ENCODE results near the gene RARRES2.
"Not testable (repeated sequence)": the region's sequence is repeated elsewhere in the genome, so short reads cannot be mapped to it uniquely, and the experiment has no call there.

The RARRES2 gene

DNA sequence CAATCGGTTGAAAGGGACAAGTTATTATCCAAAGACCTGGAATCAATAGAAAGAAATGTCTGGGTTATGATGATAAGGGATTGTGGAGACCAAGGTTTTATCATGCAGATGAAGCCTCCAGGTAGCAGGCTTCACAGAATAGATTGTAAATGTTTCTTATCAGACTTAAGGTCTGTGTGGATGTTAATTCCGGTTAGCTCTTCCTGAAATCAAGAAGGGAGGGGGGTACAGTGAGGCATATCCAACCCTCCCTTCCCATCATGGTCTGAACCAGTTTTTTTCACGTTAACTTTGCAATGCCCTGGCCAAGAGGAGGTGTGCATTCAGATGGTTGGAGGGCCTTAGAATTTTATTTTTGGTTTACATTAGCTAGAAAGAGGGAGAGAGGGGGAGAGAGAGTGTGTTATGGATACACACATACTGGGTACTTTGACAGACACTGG lies 28.0 kb downstream of the RARRES2 start:
- DNase-seq, result no peak

GRCh38 chr7:150312649-150313366 lies 28.6 kb downstream of the RARRES2 start:
- DNase-seq, result not testable (repeated sequence)

DNA sequence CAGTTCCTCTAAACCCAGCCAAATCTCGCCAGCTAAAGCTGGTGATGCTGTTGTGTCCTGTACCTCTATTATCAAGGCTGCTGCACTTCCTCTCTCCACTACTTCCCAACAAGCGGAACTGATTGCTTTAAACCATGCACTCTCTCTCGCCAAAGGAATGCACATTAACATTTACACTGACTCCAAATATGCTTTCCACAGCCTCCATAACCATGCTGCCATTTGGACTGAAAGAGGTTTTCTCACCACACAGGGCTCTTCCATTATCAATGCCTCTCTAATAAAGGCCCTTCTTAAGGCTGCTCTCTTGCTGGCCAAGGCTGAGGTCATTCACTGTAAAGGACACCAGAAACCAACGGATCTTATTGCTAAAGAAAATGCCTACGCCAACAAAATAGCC lies 29.7 kb downstream of the RARRES2 start:
- no peak for DNase-seq

DNA sequence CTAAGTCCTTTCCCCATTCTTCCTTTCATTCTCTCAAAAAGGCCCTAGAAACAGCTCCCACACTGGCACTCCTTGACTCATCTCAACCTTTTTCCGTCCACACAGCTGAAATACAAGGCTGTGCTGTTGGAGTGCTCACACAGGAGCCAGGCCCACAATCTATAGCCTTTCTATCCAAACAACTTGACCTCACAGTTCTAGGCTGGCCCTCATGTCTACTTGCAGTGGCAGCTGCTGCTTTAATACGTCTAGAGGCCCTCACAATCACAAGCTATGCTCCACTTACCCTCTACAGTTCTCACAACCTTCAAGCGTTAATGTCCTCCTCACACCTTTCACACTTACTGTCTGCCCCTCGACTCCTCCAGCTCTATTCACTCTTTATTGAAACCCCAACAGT lies 30.3 kb downstream of the RARRES2 start:
- DNase-seq, result no peak

DNA sequence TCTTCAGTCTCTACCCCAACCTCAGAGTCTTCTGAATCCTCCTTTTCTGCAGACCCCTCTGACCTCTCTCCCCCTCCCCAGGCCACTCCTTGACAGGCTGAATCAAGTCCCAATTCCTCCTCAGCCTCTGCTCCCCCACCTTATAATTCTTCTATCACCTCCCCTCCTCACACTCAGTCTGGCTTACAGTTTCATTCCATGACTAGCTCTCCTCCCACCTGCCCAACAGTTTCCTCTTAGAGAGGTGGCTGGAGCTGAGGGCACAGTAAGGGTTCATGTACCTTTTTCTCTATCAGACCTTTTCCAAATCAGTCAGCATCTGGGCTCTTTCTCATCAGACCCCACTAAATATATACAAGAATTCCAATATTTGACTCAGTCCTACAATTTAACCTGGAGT lies 32.9 kb downstream of the RARRES2 start:
- DNase-seq, result no peak

DNA sequence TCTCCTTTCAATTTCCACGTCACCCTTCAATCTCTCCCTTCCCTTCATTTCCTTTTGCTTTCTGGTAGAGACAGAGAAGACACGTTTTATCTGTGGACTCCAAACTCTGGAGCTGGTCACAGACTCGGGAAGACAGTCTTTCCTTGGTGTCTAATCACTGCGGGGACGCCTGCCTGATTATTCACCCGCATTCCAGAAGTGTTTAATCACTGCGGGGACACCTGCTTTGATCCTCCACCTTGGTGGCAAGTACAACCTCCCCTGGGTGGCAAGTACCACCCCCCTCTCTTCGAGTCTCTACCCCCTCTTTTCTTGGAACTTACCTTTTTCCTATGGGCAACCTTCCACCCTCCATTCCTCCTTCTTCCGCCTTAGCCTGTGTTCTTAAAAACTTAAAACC lies 33.5 kb downstream of the RARRES2 start:
- DNase-seq, result no peak

DNA sequence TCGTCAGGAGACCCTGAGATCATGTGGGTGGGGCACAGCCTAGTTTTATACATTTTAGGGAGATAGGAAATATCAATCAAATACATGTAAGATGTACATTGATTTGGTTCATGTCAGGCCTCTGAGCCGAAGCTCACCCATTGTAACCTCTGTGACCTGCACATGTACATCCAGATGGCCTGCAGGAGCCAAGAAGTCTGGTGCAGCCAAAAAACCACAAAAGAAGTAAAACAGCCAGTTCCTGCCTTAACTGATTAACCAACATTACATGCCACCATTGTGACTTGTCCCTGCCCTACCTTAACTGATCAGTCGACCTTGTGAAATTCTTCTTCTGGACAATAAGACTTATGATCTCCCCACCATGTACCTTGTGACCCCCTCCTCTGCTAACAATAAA lies 34.3 kb downstream of the RARRES2 start:
- no peak for DNase-seq

GRCh38 chr7:150306377-150306776 lies 35.1 kb downstream of the RARRES2 start:
- not testable (repeated sequence) for DNase-seq

DNA sequence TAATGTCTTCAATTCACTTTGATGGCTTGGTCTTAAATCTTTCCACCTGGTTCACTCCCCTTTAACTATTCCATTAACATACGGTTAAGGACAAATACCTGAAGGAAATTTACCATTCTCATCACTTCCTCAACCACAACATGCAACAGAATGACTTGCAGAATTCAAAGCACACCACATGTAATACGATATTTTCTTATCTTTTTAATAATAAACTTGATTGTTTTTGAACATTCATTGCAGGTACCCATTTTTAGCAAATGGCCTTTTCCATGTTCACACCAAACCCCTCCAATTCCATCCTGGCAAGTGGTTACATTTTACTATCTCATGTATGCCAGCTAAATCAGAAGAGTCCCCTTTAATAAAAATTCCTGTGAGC lies 35.5 kb downstream of the RARRES2 start:
- DNase-seq, result not testable (repeated sequence)

GRCh38 chr7:150305259-150305902 lies 36.0 kb downstream of the RARRES2 start:
- not testable (repeated sequence) for DNase-seq

- not testable (repeated sequence) for DNase-seq
These were observed 36.8 kb downstream of the RARRES2 start for GRCh38 chr7:150304499-150305258.

GRCh38 chr7:150302908-150303310 lies 38.5 kb downstream of the RARRES2 start:
- DNase-seq, result not testable (repeated sequence)

GRCh38 chr7:150297978-150298377 lies 43.5 kb downstream of the RARRES2 start:
- DNase-seq, result not testable (repeated sequence)

- not testable (repeated sequence) for DNase-seq
These were observed 44.6 kb downstream of the RARRES2 start for GRCh38 chr7:150296802-150297201.

GRCh38 chr7:150295614-150296013 lies 45.8 kb downstream of the RARRES2 start:
- not testable (repeated sequence) for DNase-seq

GRCh38 chr7:150295027-150295426 lies 46.4 kb downstream of the RARRES2 start:
- DNase-seq, result not testable (repeated sequence)

GRCh38 chr7:150290317-150290716 lies 51.1 kb downstream of the RARRES2 start:
- not testable (repeated sequence) for DNase-seq

- not testable (repeated sequence) for DNase-seq
These were observed 52.6 kb downstream of the RARRES2 start for GRCh38 chr7:150288816-150289215.
